Nephron progenitor cell (in vitro differentiated cells): ENCODE data around the gene PFDN5.

Experiments
- DNase-seq: peaks from one replicate; pipeline ENCODE4 v3.0.0; 2021
- H3K27ac Mint-ChIP-seq: 2 replicates; pipeline ENCODE4 v1.8.0; 2021; ENCODE audit warnings: mild to moderate bottlenecking, moderate library complexity, mixed read lengths
- H3K27me3 Mint-ChIP-seq: 2 replicates; pipeline ENCODE4 v1.8.0; 2021; ENCODE audit warnings: mild to moderate bottlenecking, low read depth, mixed read lengths; ENCODE audit not compliant: poor library complexity
- H3K36me3 Mint-ChIP-seq: 2 replicates; pipeline ENCODE4 v1.8.0; 2021; ENCODE audit warnings: low read depth, mixed read lengths
- H3K4me1 Mint-ChIP-seq: 2 replicates; pipeline ENCODE4 v1.8.0; 2021; ENCODE audit warnings: mixed read lengths
- H3K4me3 Mint-ChIP-seq: 2 replicates; pipeline ENCODE4 v1.8.0; 2021; ENCODE audit warnings: mild to moderate bottlenecking, moderate library complexity, mixed read lengths
- H3K9me3 Mint-ChIP-seq: 2 replicates; pipeline ENCODE4 v1.8.0; 2021; ENCODE audit warnings: mild to moderate bottlenecking, moderate library complexity, mixed read lengths
- TF ChIP-seq, protein P1 (sequence below): fragments of 200-600 bp; sonication (generic); IDR thresholded peaks from 2 replicates; pipeline ENCODE4 v1.5.0; 2021; ENCODE audit warnings: antibody characterized with exemption

The PFDN5 gene

DNA sequence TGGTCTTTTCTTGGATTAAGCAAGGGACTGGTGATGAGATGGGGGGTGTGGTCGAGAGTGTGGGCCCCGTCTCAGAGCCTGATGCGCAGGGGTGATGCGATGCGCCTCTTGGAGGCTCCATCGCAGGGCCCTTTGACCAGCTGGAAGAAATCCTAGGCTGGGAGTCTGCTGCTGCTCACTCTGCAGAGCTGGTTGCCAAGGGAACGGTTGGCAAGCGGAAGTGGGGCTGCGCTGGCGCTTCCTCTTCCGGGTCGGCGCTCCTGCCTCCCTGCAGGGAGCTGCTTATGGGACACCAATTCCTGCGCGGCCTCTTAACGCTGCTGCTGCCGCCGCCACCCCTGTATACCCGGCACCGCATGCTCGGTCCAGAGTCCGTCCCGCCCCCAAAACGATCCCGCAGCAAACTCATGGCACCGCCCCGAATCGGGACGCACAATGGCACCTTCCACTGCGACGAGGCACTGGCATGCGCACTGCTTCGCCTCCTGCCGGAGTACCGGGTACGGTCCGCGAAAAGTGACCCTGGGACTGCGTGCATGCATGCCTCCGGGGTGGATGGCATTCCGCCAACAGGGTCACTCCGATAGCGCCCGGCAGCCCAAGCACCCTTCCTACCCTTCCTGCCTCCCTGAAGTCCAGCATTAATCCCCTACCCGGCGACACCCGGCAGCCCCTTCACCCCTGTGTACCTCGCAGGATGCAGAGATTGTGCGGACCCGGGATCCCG is 4.3 kb downstream of the PFDN5 start, which contains the start of gene MYG1:
MYG1 (plus strand) TSS at position 242 of the 727 bp plus-strand sequence; CDS start at position 285, 43 bp downstream.
- Mint-ChIP-seq H3K4me1 (peaks cover 69% of the 10 kb centered on the region), H3K9me3 (no peaks in the 10 kb centered on the region), H3K27me3 (peaks cover 3% of the 10 kb centered on the region), H3K27ac (peak within 1 kb of the TSS; percentile 97), H3K36me3 (peaks cover 23% of the 10 kb centered on the region), H3K4me3 (peak within 1 kb of the TSS; percentile 90)
- TF ChIP-seq, protein P1, sequence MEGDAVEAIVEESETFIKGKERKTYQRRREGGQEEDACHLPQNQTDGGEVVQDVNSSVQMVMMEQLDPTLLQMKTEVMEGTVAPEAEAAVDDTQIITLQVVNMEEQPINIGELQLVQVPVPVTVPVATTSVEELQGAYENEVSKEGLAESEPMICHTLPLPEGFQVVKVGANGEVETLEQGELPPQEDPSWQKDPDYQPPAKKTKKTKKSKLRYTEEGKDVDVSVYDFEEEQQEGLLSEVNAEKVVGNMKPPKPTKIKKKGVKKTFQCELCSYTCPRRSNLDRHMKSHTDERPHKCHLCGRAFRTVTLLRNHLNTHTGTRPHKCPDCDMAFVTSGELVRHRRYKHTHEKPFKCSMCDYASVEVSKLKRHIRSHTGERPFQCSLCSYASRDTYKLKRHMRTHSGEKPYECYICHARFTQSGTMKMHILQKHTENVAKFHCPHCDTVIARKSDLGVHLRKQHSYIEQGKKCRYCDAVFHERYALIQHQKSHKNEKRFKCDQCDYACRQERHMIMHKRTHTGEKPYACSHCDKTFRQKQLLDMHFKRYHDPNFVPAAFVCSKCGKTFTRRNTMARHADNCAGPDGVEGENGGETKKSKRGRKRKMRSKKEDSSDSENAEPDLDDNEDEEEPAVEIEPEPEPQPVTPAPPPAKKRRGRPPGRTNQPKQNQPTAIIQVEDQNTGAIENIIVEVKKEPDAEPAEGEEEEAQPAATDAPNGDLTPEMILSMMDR: no peak
- peak; percentile 83 for DNase-seq

DNA sequence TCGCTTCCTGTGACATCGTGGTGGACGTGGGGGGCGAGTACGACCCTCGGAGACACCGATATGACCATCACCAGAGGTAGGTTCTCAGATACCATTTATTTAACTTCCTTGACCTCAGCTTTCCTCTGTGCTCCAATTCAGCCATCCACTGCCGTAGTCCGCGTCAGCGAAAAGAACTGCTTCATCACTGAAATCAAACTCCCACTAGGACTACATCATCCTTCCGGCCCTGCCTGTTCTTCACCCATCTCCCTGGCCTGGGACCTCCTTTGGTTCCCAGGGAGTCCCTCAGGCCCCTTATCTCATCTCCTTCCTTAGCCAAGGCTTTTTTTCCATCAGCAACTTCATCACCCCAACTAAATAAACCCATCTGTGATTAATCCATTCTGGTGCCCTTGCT is 4.8 kb downstream of the PFDN5 start:
- Mint-ChIP-seq H3K27me3 (peaks cover 3% of the 10 kb centered on the region), H3K27ac (no peak overlapping the region), H3K4me3 (peak overlapping the region; percentile 90), H3K4me1 (peaks cover 64% of the 10 kb centered on the region), H3K36me3 (peaks cover 23% of the 10 kb centered on the region), H3K9me3 (no peaks in the 10 kb centered on the region)
- TF ChIP-seq, protein P1: no peak
- DNase-seq: no peak

DNA sequence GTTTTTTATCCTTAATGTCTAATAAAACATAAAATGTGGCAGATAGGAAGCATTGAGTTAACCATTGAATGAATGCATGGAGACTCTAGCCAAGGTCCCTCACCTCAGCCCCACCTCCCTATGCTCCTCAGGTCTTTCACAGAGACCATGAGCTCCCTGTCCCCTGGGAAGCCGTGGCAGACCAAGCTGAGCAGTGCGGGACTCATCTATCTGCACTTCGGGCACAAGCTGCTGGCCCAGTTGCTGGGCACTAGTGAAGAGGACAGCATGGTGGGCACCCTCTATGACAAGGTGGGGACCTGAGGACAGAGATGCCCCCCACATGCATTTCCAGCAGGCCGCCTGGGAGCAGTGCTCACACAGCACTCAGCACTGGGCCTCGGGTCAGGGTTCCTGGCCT is 7.6 kb downstream of the PFDN5 start:
- H3K9me3 Mint-ChIP-seq: no peaks in the 10 kb centered on the region
- peak overlapping the region; percentile 3 for H3K4me3 Mint-ChIP-seq
- DNase-seq: no peak
- H3K27ac Mint-ChIP-seq: no peak overlapping the region
- peaks cover 34% of the 10 kb centered on the region for H3K36me3 Mint-ChIP-seq
- H3K27me3 Mint-ChIP-seq: peaks cover 3% of the 10 kb centered on the region
- TF ChIP-seq, protein P1: no peak
- peaks cover 37% of the 10 kb centered on the region for H3K4me1 Mint-ChIP-seq

DNA sequence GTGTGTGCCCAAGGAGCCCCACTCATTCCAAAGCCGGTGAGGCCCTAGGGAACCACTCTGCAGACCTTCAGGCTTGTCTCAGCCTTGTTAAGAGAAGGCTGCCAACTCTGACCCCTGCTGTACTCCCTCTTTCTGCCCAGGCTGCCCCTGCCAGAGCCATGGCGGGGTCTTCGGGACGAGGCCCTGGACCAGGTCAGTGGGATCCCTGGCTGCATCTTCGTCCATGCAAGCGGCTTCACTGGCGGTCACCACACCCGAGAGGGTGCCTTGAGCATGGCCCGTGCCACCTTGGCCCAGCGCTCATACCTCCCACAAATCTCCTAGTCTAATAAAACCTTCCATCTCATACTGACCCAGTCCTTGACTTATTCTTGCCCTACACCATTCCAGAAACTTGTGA is 11.5 kb downstream of the PFDN5 start:
- H3K27ac Mint-ChIP-seq: no peak overlapping the region
- no peak overlapping the region for H3K4me3 Mint-ChIP-seq
- TF ChIP-seq, protein P1: no peak
- H3K27me3 Mint-ChIP-seq: no peaks in the 10 kb centered on the region
- H3K4me1 Mint-ChIP-seq: peaks cover 7% of the 10 kb centered on the region
- no peaks in the 10 kb centered on the region for H3K9me3 Mint-ChIP-seq
- H3K36me3 Mint-ChIP-seq: peaks cover 34% of the 10 kb centered on the region
- DNase-seq: no peak

DNA sequence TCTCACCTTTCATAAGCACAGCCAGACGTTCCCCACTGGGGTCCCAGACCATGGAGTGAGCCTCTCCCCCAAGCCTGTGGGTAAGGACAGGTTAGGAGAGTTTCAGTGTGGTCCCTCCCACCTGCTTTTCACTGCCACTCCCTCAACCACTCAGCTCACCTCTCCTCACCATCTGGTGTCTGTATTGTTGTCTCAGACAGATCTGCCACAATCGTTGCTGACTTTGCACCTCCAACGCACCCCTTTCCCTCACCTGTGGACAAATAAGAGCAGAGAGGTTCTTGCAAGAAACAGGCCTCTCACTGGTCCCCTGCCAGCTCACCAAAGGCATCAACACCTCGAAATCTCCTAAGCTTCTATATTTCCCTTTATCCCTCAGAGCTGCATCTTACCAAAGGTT is 12.9 kb downstream of the PFDN5 start:
- Mint-ChIP-seq H3K27me3 (no peaks in the 10 kb centered on the region), H3K4me3 (no peak overlapping the region), H3K9me3 (no peaks in the 10 kb centered on the region), H3K27ac (peak overlapping the region; percentile 87), H3K36me3 (peaks cover 27% of the 10 kb centered on the region), H3K4me1 (no peaks in the 10 kb centered on the region)
- TF ChIP-seq, protein P1: no peak
- no peak for DNase-seq

DNA sequence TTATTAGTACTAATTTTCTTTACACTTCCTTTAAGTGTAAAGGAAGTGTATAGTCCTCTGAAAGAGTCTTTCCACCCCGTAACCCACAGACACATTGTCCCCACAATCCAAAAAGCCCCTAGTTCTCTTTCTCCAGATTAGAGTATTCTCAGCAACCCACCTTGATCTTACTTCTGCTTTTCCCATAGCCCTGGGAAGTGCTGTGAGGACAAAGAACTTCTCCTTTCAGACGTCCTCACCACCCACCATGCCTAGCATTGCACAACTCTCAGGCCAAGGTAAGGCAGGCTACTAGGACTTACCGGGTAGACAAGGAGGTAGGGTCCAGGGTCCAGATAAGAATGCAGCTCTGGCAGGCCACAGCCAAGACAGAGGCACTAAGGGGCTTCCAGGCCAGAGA is 18.7 kb downstream of the PFDN5 start:
- H3K4me1 Mint-ChIP-seq: peaks cover 4% of the 10 kb centered on the region
- H3K9me3 Mint-ChIP-seq: no peaks in the 10 kb centered on the region
- H3K36me3 Mint-ChIP-seq: peaks cover 54% of the 10 kb centered on the region
- H3K27ac Mint-ChIP-seq: peak overlapping the region; percentile 47
- DNase-seq: no peak
- H3K4me3 Mint-ChIP-seq: no peak overlapping the region
- TF ChIP-seq, protein P1: no peak
- H3K27me3 Mint-ChIP-seq: no peaks in the 10 kb centered on the region
